Measurements from ENCODE around the gene OXGR1. TPM values are rescaled to one million over a fixed set of nuclear protein-coding genes. Genes with fewer than 3 reads are reported as not detected.

The OXGR1 gene
- total RNA-seq, 1 experiment from 2014 or later: 0.24 TPM

DNA sequence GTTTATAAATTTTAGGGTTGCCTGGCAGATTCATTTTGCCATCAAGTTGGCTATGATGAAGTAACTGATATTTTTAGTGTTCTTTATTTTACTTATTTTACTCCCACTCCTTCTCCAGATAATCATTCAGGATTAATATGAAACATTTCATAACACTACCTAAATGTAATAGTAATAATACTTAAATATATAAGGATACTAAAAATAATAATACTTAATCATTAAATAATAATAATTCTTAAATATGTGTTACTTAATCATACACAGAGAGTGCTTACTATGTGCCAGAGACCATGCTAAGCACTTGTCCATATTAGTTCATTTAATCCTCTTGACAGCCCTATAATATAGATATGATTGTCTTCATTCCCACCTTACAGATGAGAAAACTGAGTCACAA lies 23.0 kb upstream of the OXGR1 start:
- no peak overlapping the region for H3K4me3 ChIP-seq (ENCODE audit: insufficient read depth, low read depth, low read length)
- no peaks in the 10 kb centered on the region for H3K27me3 ChIP-seq (ENCODE audit: control insufficient read depth, insufficient read depth, low read length)
- no peaks in the 10 kb centered on the region for H3K36me3 ChIP-seq (replicated peaks; ENCODE audit: control insufficient read depth, insufficient read depth, low read length)
- DNase-seq: no peak

DNA sequence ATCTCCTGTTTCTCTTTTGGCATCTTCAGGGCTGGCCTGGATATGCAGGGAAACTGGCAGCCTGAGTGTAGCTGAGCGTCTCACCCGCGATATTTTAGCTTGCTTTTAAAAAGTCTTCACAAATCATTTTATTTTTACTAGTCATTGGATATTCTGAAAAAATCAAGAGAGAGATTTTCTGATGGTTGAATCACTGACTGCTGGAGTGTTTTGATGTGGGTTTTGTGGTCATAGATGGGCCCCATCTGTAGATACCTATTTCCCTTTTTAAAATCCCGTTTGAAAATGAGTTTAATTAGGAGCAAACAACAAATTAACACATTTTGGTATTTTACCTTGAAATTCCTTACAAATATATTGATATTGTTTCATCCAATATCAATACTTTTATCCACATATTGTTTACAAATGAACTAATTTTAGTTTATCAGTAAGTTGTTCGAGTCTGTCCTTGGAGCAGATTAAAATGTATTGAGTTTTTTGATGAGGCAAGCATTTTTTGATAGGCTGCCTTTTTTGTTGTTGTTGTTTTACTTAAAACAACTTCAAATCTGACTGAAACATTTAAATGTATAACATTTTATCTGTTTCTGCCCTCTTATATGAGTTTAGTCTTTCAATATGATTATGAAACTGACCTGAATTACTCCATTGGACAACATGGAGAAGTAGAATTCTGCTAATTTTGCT lies 21.5 kb upstream of the OXGR1 start:
- no peak for DNase-seq
- no peaks in the 10 kb centered on the region for H3K27me3 ChIP-seq (ENCODE audit: control insufficient read depth, insufficient read depth, low read length)

DNA sequence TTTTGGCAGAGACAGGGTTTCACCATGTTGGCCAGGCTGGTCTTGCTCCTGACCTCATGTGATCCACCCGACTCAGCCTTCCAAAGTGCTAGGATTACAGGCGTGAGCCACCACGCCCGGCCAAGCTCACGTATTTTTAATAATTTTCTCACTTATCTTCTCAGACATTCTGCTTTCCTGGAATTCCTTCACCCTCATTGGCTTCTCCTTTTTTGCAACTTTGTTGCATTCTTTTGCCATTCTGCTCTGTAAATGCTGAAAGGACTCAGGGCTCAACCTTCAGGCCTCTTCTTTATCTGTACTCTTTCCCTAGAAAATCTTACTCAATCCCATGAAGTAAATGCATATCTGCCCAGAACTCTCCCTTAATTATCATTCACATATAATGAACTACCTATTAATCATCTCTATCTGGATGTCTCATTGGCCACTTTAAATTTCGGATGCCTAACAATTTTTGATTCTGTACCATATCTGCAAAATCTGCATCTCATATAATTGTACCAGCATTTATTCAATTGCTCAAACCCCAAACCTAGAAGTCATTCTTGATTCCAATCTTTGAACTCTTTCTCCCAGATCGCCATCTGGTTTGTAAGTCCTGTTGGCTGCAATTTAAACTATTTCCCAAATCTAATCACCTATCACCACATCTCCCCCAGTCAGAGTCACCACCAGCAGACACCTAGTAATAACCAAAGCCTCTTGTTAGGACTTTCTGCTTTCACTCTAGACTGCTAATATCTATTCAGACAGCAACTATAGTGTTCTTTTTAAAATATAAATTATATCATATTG lies 18.2 kb upstream of the OXGR1 start:
- H3K36me3 ChIP-seq (replicated peaks; ENCODE audit: control insufficient read depth, insufficient read depth, low read length): no peaks in the 10 kb centered on the region
- no peak overlapping the region for H3K4me3 ChIP-seq (ENCODE audit: insufficient read depth, low read depth, low read length)
- no peaks in the 10 kb centered on the region for H3K27me3 ChIP-seq (ENCODE audit: control insufficient read depth, insufficient read depth, low read length)
- DNase-seq: no peak

More for the DNA sequence above, 21.5 kb upstream of the OXGR1 start:
- Histone ChIP-seq H3K36me3 (replicated peaks; ENCODE audit: control insufficient read depth, insufficient read depth, low read length) (no peaks in the 10 kb centered on the region), H3K4me3 (ENCODE audit: insufficient read depth, low read depth, low read length) (no peak overlapping the region)

DNA sequence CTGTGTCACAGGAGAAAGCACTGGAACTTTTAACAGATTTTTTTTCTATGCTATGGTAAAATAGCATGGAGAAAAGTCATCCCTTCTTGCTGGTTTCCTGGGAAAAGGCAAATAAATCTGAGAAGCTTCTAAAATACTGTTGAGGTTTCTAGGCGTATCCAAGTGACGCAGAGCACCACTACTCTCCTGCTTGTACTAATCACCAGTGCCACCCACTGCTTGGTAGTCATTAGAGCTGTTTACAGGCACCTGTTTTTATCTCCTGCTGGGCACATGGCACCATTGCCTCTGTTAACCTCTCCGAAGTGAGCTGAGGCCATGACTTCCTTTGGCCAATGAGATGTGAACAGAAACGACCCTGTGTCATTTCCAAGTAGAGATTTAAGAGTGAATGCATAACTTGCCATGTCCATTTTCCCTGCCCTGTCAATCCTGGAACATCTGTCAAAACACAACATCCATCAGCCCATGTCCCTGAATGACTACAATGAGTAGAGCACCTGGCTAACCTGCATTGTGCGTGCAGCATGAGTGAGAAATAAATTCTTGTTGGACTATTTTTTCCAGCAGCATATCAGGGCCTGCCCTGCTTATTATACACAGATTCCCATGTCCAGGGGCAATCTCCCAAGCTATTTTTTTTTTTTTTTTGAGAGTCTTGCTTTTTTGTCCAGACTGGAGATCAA lies 17.3 kb upstream of the OXGR1 start:
- H3K4me3 ChIP-seq (ENCODE audit: insufficient read depth, low read depth, low read length): no peak overlapping the region
- no peaks in the 10 kb centered on the region for H3K36me3 ChIP-seq (replicated peaks; ENCODE audit: control insufficient read depth, insufficient read depth, low read length)
- no peak for DNase-seq
- H3K27me3 ChIP-seq (ENCODE audit: control insufficient read depth, insufficient read depth, low read length): no peaks in the 10 kb centered on the region

DNA sequence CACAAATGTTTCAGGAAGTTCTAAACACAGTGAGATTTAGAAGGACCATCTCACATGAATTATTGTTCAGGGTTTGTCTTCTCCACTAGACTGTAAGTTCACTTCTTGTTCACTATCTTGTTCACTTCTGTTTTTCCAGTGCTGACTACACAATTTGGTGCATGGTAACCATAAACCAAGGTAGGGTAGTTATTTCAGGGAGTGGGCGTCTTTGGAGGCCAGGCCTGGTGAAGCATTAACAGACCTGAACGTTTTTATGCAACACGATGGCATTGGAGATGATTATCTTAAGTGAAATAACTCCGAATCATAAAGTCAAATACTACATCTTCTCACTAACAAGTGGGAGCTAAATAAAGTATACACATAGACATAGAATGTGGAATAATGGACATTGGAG lies 14.4 kb upstream of the OXGR1 start:
- DNase-seq: no peak
- H3K27me3 ChIP-seq (ENCODE audit: control insufficient read depth, insufficient read depth, low read length): peaks cover 1% of the 10 kb centered on the region; the same call in 1 of the 2 replicates
- H3K36me3 ChIP-seq (replicated peaks; ENCODE audit: control insufficient read depth, insufficient read depth, low read length): no peaks in the 10 kb centered on the region
- H3K4me3 ChIP-seq (ENCODE audit: insufficient read depth, low read depth, low read length): no peak overlapping the region

DNA sequence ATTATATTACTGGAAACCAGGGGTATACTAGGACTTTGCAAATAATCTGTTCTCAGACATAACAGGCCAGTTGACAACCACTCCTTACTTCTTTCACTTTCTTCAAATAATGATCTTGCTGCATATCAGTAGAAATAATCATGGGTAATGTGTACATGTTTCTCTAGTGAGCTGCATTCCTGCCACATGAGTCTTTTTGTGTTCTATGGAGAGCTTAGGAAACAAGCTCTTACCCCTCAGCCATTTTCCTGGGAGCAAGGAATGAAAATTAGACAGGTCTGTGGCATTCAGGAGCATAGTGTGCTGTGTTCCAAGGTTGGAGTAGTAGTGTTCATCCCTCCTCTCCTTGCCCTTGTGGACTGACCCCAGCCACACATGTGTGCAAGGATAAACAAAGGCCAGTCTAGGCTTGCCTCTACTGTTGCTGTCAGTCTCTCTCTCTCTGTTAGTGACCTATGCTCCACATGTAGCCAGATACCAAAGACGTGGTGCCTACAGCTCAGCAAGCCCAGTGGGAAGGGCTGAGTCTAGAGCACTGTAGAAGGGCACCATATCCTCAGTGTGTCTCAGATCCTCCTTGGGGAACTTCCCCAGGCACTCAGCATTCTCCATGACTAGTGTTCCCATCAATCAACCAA lies 11.5 kb upstream of the OXGR1 start:
- Histone ChIP-seq H3K4me3 (ENCODE audit: insufficient read depth, low read depth, low read length) (no peak overlapping the region), H3K27me3 (ENCODE audit: control insufficient read depth, insufficient read depth, low read length) (peaks cover 20% of the 10 kb centered on the region), H3K36me3 (replicated peaks; ENCODE audit: control insufficient read depth, insufficient read depth, low read length) (no peaks in the 10 kb centered on the region)
- no peak for DNase-seq

DNA sequence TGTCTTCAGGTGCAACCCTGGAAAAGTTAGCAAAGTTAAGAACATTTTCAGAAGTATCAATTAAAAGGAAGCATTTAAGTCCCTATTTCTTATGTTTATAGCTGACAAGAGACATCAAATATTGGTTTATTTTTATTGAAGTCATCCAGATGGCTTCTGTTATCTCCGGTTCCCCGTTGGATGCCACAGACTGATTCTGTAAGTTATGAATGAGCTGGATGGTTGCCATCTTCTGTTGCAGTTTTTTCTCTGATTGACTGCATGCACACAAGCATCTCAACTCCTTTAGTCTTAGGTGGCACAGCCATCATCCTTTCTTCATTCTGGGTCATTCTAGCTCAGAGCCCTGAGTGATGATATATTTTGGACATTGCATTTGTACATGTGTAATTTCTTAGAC lies 10.6 kb upstream of the OXGR1 start:
- DNase-seq: no peak
- H3K36me3 ChIP-seq (replicated peaks; ENCODE audit: control insufficient read depth, insufficient read depth, low read length): no peaks in the 10 kb centered on the region
- no peak overlapping the region for H3K4me3 ChIP-seq (ENCODE audit: insufficient read depth, low read depth, low read length)
- peaks cover 25% of the 10 kb centered on the region for H3K27me3 ChIP-seq (ENCODE audit: control insufficient read depth, insufficient read depth, low read length)

DNA sequence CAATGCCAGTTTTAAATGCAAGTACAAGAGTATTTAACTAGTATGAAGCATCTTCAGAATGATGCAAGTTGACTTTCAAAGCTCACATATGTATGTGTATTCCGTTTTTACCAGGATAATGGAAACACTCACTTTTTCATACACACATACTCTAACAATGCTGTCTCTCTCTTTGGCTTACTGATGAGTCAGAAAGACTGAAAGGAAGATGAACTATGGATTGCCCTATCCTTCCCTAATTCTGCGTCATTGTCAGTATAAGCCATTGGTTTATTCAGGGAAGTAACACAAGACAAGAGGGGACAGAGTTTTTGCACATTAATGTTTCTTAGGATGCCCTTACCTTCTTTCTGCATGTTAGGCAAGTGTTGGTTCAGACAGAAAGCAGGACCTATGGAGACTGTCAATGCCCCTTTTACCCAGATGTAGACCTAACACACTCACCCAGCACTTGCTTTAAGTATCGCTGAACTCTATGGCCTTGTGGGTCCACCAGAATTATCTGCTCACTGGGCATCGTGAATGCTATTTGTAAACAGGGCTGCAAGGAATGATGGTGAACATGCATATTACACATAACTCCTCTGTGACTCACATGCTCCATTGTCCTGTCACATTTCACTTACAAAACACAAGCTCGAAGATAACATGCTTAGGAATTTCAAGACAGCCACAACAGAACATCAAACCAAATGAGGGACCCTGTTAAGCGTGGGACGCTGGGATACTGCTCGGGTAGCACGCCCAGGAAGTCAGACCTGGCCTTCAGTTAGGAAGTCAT lies 10.0 kb upstream of the OXGR1 start:
- no peak overlapping the region for H3K4me3 ChIP-seq (ENCODE audit: insufficient read depth, low read depth, low read length)
- no peak for DNase-seq
- H3K36me3 ChIP-seq (replicated peaks; ENCODE audit: control insufficient read depth, insufficient read depth, low read length): no peaks in the 10 kb centered on the region
- peaks cover 31% of the 10 kb centered on the region for H3K27me3 ChIP-seq (ENCODE audit: control insufficient read depth, insufficient read depth, low read length)

DNA sequence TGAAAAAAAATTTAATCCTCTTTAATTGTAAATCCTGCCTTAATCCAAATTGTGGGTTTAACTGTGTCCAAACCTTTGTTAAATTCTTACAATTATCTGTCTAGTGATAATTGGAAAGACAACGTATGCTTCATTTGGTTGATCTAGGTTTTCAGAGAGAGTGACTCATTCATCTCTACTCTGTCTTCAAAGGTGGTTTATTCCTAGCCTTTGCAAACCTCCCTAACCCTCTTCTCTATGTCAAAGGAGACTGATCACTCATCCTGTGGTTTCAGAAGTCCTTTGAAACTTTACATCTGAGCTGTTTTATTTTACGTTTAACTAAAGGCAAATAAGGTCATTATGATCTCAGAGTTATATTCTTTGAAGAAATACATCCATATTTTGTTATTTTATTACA lies 8.8 kb upstream of the OXGR1 start:
- Histone ChIP-seq H3K4me3 (ENCODE audit: insufficient read depth, low read depth, low read length) (no peak overlapping the region), H3K36me3 (replicated peaks; ENCODE audit: control insufficient read depth, insufficient read depth, low read length) (no peaks in the 10 kb centered on the region), H3K27me3 (ENCODE audit: control insufficient read depth, insufficient read depth, low read length) (peaks cover 41% of the 10 kb centered on the region)
- DNase-seq: no peak

DNA sequence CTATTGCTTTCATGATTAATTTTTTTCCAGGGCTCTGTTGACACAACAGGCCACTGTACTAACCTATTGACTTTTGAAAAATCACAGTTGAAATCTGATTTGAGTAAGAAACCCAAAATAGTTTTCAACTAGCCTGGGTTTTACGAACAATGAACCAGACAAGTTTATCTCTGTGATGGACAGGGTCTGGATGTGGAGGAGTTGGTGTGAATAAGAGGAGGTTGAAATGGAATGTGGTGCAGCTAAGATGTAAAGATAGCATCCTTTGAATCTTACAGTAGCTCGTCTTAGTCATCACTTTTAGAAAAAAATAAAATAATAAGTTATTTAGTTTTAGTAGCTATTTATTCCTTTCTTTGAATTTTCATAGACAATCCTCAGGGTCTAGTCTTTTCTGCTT lies 8.3 kb upstream of the OXGR1 start:
- H3K36me3 ChIP-seq (replicated peaks; ENCODE audit: control insufficient read depth, insufficient read depth, low read length): no peaks in the 10 kb centered on the region
- H3K27me3 ChIP-seq (ENCODE audit: control insufficient read depth, insufficient read depth, low read length): peaks cover 44% of the 10 kb centered on the region
- no peak overlapping the region for H3K4me3 ChIP-seq (ENCODE audit: insufficient read depth, low read depth, low read length)
- no peak for DNase-seq

DNA sequence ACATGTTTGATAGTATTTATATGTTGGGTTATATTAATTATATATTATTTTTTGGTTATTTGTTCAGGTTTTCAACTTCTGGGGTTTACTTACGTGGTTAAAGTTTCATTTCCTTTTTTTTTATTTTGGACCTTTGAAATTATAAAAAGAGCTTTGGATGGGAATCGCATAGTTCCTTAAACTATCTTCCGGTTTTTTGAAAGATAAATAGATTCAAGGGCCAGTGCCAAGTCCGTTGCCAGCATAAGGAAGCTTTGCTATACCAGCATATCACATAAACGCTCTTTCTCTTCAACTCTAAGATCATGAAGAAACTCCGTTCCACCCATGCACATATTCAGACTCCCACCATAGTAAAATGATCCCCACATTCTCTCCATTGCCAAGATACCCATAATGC lies 7.4 kb upstream of the OXGR1 start:
- no peak for DNase-seq
- Histone ChIP-seq H3K27me3 (ENCODE audit: control insufficient read depth, insufficient read depth, low read length) (peaks cover 52% of the 10 kb centered on the region), H3K36me3 (replicated peaks; ENCODE audit: control insufficient read depth, insufficient read depth, low read length) (no peaks in the 10 kb centered on the region), H3K4me3 (ENCODE audit: insufficient read depth, low read depth, low read length) (no peak overlapping the region)

DNA sequence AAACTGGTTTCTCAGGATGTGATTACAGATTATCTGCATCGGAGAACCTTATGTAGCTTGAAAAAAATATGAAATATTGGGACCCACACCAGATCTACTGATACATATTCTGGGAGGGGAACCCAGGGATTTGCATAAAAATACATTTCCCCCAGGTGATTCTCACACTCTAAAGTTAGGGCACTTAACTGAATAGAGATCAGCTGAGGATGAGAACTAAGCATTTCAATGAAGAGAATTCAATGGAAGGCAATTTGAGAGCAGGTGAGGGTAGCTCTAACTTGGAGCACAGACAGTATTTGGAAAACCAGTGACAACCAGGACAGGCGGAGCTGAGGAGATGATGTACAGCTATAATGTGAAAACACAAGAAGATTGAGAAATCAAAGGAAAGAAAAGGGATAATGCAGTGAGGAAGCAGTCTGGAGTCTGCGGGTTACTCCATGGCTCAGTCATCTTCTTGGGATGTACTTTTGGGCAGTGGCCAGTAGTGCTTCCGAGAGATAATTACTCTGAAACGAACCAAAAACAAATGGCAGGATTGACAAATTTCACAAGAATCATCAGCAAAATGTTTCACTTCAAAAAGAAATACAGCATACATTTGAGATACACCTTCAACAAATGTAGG lies 6.1 kb upstream of the OXGR1 start:
- Histone ChIP-seq H3K27me3 (ENCODE audit: control insufficient read depth, insufficient read depth, low read length) (peaks cover 62% of the 10 kb centered on the region), H3K4me3 (ENCODE audit: insufficient read depth, low read depth, low read length) (no peak overlapping the region), H3K36me3 (replicated peaks; ENCODE audit: control insufficient read depth, insufficient read depth, low read length) (no peaks in the 10 kb centered on the region)
- DNase-seq: no peak

DNA sequence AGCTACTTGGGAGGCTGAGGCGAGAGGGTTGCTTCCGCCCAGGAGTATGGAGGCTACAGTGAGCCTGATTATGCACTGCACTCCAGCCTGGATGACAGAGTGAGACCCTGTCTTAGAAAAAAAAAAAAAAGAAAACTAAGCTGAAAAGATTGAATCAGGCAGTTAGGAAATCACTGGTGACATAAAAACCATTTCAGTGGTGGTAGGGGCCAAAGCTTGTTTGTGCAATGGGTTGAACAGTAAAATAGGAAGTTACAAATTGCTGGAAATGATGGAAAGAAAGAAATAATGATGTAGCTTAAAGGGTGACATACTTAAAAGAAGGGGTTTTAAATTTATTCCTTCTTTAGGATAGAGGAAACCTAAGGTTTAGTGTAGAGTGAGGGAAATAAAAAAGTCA lies 4.8 kb upstream of the OXGR1 start:
- DNase-seq: no peak
- no peak overlapping the region for H3K4me3 ChIP-seq (ENCODE audit: insufficient read depth, low read depth, low read length)
- peaks cover 75% of the 10 kb centered on the region for H3K27me3 ChIP-seq (ENCODE audit: control insufficient read depth, insufficient read depth, low read length)
- no peaks in the 10 kb centered on the region for H3K36me3 ChIP-seq (replicated peaks; ENCODE audit: control insufficient read depth, insufficient read depth, low read length)

DNA sequence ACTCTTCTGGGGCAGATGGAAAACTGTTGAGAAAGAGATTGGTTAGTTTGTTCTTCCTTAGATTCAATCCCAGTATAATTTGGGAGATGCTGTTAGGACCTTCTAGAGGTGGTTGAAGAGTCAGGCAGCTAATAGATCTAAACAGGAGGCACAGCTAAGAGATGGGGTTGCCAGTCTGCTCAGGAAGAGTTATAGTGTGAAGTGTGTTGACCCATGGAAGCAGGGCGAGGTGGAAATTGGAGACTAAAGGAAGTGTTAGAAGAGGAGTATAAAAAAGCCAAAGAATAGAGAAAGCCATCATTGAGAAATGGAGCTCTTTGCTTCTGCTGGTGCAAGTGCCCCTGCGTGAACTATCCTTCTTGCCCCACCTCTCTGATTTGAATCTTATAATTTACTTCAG lies 3.8 kb upstream of the OXGR1 start:
- no peak overlapping the region for H3K4me3 ChIP-seq (ENCODE audit: insufficient read depth, low read depth, low read length)
- H3K36me3 ChIP-seq (replicated peaks; ENCODE audit: control insufficient read depth, insufficient read depth, low read length): no peaks in the 10 kb centered on the region
- H3K27me3 ChIP-seq (ENCODE audit: control insufficient read depth, insufficient read depth, low read length): peaks cover 80% of the 10 kb centered on the region
- no peak for DNase-seq
